Hematopoietic multipotent progenitor cell treated with erythropoietin and hydrocortisone succinate and interleukin-3 and kit ligand, for 17 days (in vitro differentiated cells): ENCODE results near the gene COL17A1.

ENCODE experiments used
- DNase-seq: peaks from one replicate; pipeline ENCODE4 v3.0.0-alpha.2; 2015; ENCODE audit warnings: low spot score

The COL17A1 gene

DNA sequence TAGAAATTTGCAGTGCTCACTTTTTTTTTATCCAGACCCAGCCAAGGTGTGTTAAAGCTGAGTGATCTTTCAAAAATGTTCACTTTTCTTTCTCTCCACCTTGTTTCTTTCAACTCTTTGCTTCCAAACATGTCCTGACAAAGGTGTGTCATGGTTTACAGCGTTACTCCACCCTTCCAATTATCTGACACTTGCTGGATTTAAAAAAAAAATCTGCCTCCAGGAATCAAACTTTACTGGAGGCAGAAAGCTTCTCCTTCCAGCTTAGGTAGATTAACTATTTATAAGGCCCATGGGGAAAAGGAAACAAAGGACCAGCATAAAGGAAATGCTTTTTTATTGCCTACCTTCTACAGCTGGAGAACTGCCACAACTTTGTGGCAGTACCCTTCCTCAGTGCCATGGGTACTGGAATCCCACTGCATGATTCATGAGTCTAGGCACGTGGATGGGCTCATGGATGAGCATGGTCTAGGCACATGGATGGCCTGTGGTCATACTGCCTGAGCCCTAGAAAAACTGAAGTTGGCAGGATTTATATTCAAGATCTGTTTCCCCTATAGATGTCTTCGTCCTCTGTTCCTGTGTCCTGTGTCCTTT is at the start of gene COL17A1:
Gene COL17A1, minus strand, starts transcription at position 80 of the 600 bp plus-strand sequence. CDS start 5,207 bp downstream, outside the sequence.
- no peak for DNase-seq

DNA sequence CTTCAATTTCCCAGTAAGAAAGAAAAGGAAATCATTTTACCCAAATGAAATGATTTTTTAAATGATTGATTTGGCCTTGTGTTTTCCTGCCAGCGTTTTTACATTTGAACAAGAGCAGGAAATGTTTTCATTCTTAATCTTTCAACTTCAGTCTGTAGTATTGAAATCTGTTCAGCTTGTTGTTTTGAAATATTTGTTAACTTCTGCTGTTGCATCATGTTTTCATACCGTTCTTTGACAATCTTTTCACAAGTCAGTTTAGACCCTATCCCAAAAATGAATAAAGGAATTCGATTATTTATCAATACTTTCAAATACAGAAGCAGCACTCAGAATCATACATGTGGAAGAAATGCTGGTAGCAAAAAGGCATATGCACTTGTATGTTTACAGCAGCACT is 44.4 kb upstream of the COL17A1 start:
- no peak for DNase-seq

DNA sequence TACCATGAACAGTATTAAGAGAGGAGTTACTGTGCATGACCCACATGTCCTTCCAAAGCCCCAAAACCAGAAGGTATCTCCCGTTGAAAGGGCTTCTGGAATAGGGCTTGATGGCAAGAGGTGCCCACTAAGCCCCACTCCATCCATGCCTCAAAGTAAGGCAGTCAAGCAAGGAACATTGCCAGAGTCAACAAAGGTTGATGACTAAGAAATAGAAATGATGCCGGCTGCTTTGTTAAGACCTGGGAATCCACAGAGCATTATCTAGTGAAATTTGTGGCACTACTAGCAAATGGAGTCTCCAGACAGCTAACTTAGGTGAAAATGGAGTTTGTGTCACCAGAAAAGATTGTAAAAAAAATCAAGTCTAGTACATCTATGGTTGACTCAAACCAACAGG is 42.5 kb upstream of the COL17A1 start:
- DNase-seq: no peak

DNA sequence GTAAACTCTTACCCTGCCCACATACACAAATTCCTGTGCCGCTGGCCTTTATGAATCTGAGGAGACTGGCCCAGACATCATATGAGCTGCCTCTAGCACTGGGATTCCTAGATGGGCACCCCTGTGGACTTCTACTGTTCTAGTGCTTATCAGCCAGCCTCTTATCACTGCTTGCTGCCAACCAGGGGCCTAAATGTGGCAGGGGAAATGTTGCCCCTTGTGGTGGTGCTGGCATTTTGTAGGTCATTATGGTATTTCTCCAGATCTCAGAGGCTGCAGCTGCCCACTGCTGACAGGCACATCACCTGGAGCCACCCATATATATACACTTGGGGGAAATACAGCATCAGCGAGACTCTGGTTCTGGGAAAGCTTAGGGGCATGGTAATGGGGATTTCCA is 41.7 kb upstream of the COL17A1 start:
- DNase-seq: peak; percentile 59

DNA sequence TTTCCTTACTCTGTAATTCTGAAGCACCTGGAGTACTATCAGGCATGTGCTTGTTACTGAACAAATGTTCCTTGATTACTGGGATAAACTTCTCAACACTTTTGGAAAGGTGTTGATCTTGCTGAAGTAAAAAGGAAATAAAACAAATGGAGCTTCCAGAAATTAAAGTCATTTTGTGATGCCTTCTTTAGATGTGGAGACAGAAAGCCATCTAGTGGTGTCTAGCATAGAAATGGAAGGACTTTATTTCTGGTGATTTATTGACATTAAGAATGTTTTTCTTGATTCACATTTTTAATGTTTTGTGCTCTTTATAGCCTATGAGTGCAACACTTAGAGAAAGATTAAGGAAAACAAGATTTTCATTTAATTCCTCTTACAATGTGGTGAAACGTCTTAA is 37.7 kb upstream of the COL17A1 start:
- DNase-seq: peak; percentile 42

- peak; percentile 25 for DNase-seq
These were observed 36.8 kb upstream of the COL17A1 start for GRCh38 chr10:104122225-104123107.

DNA sequence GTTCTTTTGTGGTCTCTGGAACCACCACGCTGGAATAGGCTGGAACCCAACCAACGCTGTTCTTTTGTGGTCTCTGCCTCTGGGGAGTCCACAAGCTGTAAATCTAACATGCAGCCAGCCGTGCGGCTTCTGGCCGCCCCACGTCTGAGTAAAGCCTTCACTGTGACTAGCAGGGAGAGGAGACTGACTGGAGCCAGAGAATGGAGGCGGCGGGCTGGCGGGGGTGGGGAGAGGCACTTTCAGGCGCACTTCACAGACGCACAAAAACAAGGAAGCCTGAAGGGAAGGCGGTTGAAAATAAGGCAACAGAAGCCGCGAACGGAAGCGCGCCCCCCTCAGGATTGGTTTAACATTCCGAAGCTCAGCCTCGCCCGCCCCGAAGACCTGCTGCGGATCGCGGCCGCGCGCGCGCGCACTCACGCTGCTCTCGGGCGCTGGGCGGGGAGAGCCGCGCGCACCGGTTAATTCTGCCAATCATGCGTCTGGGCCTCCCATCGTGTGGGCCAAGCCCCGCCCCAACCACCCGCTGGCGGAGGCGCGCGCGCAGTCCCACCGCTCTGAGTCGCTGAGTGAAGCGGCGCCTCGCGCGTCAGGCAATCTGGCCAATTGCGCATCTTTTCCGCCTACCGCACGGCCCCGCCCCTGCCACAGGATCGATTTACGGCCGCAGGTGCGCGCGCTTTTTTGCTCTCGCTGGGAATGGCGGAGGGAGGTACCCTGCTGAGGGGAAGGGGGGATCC is 36.0 kb upstream of the COL17A1 start, which contains the start of gene SFR1:
Gene SFR1, plus strand, starts transcription at position 687 of the 740 bp plus-strand sequence. Its CDS starts 13 bp downstream, at position 700.
- peak; percentile 98 for DNase-seq

- peak; percentile 94 for DNase-seq
These were observed 35.3 kb upstream of the COL17A1 start for GRCh38 chr10:104120903-104121484.

GRCh38 chr10:104120512-104120902 is 34.8 kb upstream of the COL17A1 start:
- no peak for DNase-seq

DNA sequence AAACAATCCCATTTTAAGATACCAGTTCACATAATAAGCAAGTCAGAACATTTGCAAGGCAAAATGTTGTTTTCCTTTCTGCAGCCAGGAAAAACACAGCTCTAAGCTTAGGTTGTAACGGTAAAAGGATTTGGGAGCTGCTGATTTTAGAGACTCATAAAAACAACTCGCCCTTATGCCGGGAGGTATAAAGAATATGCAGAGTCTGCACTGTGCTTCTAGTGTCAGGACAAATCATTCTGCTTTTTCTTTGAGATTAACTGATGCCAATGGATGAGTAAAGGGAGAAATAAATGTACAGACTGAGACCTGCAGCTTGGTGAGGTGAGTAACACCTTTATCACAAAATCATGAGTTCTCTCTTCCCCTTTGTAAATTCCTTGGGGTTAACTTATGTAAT is 34.3 kb upstream of the COL17A1 start:
- peak; percentile 48 for DNase-seq

GRCh38 chr10:104117839-104118323 is 32.2 kb upstream of the COL17A1 start:
- DNase-seq: no peak

DNA sequence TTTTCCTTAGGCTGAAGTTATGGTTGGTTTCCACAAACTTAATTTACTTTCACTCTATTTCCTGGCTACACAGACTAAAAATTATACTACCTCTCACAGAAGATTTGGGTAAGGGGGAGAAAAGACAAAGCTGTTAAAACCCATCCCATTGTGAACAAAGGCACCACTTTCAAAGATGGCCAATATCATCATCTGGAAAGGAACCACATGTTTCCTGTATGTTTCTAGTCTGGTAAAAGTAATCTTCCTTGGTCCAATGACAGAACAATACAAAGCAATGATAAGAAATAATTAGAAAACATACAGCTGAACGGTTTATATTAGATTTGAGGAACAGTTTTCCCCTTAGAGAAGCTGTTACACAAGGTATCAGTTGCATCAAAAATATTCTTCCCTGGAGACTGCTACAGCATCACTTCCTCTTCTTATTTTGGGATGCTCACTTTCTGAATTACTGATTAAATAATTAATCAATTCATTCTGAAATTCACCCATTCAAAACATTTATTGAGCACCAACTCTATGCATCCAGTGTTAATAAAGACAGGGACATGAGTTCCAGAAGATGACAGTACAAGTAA is 27.8 kb upstream of the COL17A1 start:
- DNase-seq: no peak

- DNase-seq: peak; percentile 32
These were observed 24.4 kb upstream of the COL17A1 start for GRCh38 chr10:104109908-104110662.

GRCh38 chr10:104104926-104105325 is 19.2 kb upstream of the COL17A1 start:
- no peak for DNase-seq

DNA sequence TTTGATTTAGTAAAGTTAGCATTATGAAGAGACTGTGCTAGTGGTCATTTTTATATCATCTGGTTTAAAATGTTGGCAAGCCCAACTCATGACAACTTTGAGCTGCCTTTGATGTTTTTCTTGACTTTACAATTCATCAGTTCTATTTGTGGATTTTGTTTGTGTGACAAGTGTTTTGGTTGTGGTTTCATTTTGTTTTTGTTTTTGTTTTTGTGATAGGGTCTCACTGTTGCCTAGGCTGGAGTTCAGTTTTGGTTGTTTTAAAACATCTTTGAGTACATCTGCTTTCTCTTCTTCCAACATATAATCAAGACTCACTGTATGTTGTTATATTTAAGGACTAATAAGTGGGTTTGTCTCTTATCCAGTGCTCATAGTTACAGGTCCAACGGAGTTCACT is 18.7 kb upstream of the COL17A1 start:
- no peak for DNase-seq

- DNase-seq: no peak
These were observed 18.3 kb upstream of the COL17A1 start for GRCh38 chr10:104103956-104104355.

GRCh38 chr10:104101902-104102301 is 16.2 kb upstream of the COL17A1 start:
- no peak for DNase-seq

DNA sequence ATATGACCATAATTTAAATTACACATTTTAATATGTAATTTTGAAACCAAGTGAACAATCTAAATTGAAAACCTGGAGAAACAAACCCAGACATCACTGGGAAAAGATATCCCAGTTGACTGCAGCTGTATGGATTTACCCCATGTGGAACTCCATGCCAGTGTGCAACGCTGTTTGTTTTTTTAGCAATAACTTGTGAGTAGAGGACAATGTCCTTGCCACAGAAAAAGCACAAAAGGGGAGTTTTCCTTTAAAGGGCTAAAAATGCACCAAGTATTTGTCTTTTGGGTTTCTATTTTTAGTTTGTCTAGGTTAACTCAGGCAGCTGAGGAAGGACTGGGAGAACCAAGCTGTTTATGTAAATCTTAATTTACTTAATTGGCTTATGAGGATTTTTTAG is 15.1 kb upstream of the COL17A1 start:
- DNase-seq: no peak

DNA sequence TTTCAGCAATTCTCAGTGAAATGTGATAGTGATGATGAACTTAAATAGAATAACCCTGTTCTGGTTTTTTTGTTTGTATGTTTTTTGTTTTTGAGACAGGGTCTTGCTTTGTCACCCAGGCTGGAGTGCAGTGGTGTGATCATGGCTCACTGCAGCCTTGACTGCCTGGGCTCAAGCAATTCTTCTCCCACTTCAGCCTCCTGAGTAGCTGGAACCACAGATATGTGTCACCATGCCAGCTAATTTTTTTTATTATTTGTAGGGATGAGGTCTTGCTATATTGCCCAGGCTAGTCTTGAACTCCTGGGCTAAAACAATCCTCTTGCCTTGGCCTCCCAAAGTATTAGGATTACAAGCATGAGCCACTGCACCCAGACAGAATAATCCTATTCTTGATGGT is 14.3 kb upstream of the COL17A1 start:
- no peak for DNase-seq

DNA sequence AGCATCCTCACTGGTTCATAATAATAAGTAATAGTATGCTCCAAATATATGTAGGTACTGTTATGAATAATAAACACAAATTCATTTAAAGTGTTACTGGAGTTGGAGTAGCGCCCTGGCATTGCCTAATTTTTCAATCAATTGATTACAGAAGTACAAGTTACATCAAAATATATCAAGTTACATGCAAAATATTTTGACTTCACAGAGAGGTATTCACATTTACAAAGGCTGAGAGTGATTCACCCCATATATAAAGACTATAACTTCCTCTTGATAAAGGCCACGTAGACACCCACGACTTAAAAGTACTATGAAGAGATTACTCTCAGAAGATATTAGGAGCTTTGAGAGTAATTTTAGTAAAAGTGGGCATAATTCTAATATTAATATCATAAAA is 13.6 kb upstream of the COL17A1 start:
- DNase-seq: no peak

- no peak for DNase-seq
These were observed 12.8 kb upstream of the COL17A1 start for GRCh38 chr10:104098358-104098925.
